Inferior parietal cortex (tissue), 1 donor: Measurements from ENCODE around the gene PRKCB.

ENCODE experiments used
- DNase-seq: peaks from one replicate; pipeline ENCODE4 v3.0.0-alpha.2; 2016; ENCODE audit errors: extremely low spot score

The PRKCB gene

DNA sequence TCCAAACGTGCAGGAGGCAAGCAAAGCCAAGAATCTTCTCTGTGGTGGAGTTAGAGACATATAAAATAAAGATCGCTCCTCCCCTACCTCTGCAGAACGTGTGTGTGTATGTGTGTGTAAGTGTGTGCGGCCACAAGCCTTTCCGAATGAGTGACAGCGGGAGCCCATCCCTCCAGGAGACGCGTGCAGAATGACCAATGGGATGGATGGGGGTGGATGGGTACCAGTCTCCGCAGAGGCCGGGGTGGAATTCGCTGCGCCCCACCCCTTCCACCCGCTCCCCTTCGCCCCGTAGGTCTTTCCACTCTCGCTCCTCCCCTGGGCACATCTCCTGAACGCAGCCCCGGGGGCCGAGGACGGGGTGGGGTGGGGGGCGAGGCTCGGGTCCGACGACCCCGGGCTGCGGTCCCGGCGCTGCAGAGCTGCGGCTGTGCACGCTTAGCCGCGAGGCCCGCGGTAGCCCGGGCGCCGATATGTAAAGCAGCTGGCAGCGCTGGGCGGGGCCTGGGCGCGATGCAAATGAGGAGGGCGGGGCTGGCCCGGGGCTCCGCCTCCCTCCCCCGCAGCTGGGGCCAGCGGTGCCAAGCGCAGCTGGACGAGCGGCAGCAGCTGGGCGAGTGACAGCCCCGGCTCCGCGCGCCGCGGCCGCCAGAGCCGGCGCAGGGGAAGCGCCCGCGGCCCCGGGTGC, at the start of gene PRKCB:
Gene PRKCB (plus strand): TSS at position 594 of the 688 bp plus-strand sequence.
- peak; percentile 84 for DNase-seq

GRCh38 chr16:23786964-23787561, 48.7 kb upstream of the PRKCB start:
- DNase-seq = no peak

- DNase-seq = no peak
Measured at GRCh38 chr16:23788685-23789084, 47.1 kb upstream of the PRKCB start.

GRCh38 chr16:23795378-23795777, 40.4 kb upstream of the PRKCB start:
- no peak for DNase-seq

- DNase-seq = no peak
Measured at GRCh38 chr16:23796941-23797340, 38.8 kb upstream of the PRKCB start.

DNA sequence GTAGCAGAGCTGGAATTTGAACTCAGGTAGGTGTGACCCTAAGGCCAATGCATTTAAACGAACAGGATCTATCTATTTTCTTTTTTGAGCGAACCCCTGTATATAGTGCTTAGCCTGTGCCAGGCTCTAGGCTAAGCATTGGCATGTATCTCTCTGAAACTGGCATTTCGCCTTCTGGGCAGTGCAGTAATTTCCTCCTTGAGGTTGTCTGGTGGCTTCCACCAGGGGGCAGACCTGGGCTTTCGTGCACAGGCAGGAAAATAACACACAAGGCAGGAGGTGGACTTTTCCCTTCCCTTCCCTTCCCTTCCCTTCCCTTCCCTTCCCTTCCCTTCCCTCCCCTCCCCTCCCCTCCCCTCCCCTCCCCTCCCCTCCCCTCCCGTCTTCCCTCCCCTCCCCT, 34.4 kb upstream of the PRKCB start:
- peak; percentile 76 for DNase-seq

GRCh38 chr16:23802776-23803175, 33.0 kb upstream of the PRKCB start:
- DNase-seq = no peak

GRCh38 chr16:23803591-23804123, 32.1 kb upstream of the PRKCB start:
- DNase-seq = peak; percentile 70

GRCh38 chr16:23807028-23807427, 28.8 kb upstream of the PRKCB start:
- no peak for DNase-seq

DNA sequence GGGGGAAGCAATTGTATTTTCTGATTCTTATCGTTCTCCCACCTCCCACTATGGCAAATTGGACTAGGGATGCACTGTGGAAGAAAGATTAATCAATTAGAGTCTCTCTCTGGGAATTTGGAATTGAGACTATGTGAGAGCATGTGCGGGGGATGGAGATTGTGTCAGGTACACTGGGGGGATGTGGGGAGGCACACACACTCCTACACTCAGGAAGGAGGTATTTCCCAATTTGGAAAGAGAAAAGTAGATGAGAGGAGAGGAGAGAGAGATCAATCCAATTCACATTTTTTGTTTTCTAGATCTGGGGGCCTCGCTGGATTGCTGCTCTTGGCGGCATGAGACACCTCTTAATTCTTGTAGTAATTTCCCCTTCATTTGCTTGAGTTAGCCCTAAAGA, 14.3 kb upstream of the PRKCB start:
- no peak for DNase-seq

DNA sequence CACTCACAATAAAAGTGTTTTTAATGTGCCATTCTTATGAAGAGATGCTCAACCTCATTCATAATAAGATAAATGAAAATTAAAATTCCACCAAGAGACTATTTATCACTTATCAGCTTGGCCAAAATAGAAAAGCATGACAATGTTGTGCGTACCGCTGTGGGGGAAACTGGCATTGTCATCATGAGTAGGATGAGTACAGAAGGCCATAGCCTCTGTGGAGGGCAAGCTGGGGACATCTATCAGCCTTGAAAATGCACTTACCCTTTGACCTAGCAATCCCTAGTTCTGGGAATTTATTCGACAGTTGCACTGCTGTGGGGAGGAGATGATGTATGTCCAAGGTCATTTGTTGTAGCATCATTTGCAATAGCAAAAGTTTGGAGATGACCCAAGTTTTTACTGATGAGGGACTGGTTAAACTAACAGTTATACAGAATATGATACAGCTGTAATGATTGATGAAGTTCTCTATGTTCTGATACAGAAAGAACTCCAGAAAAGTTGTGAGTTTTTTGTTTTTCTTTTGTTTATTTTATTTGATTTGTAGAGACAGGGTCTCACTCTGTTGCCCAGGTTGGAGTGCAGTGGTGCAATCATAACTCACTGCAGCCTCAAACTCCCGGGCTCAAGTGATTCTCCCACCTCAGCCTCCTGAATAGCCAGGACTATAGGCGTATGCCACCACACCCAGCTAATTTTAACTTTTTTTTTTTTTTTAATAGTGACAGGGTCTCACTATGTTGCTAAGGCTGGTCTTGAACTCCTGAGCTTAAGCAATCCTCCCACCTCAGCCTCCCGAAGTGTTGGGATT, 13.7 kb upstream of the PRKCB start:
- no peak for DNase-seq

GRCh38 chr16:23823475-23824384, 12.1 kb upstream of the PRKCB start:
- DNase-seq = no peak

DNA sequence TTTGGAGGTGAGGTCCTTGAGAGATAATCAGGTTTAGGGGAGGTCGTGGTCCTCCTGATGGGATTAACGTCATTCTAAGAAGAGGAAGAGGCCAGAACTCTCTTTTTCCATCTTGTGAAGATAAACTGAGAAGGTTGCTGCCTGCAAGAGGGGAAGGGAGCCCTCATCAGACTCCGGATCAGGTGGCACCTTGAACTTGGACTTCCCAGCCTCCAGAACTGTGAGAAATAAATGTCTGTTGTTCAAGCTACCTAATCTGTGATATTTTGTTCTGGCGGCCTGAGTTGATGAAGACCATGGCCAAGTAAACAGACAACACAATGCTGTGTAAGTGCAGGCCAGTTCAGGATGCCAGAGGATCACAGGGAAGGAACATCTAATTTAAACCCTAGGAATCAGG, 10.9 kb upstream of the PRKCB start:
- no peak for DNase-seq

DNA sequence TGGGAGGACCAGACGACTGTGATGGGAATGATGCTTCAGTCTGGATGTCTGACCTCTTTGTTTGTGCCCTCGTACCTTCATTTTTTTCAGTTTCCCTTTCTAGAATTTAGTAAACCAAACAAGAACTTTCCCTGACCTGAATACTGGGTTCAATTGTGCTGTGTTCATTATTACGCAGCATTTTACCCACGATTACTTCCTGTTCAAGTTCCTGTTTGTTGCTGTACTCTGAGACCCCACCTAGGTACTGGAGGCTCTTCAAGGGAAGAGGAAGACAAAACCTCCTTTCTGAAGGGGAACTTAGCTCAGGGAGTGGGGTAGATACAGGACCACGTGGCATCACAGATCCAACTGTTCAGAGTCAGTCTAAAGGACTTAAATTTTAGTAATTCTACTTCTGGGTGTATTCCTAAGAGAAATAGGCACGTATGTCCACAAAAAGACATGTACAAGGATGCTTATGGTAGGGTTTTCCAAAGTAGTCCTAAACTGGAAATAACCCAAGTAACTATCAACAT, 9.2 kb upstream of the PRKCB start:
- no peak for DNase-seq

DNA sequence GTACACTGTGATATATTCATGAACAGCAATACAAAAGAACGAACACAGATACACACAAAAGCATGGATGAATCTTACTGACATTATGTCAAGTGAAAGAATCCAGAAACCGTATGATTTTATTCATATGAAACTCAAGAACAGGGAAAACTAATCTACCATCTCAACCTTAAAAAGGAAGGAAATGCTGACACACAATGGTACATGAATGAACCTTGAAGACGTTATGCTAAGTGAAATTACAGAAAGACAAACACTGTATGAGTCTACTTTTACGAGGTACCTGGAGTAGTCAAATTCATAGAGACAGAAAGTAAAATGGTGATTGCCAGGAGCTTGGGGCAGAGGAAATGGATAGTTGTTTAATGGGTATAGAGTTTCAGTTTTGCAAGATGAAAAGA, 8.7 kb upstream of the PRKCB start:
- no peak for DNase-seq

DNA sequence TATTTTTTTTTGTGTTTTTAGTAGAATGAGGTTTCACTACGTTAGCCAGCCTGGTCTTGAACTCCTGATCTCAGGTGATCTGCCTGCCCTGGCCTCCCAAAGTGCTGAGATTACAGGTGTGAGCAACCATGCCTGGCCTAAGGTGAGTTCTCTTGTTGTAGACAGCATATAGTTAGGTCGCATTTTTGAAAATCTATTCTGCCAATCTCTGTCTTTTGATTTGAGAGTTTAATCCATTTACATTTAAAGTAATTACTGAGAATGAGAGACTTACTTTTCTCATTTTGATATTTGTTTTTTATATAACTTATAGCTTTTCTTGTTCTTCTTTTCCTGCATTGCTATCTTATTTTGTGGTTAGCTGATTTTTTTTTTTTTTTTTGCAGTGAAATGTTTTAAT, 6.3 kb upstream of the PRKCB start:
- no peak for DNase-seq

DNA sequence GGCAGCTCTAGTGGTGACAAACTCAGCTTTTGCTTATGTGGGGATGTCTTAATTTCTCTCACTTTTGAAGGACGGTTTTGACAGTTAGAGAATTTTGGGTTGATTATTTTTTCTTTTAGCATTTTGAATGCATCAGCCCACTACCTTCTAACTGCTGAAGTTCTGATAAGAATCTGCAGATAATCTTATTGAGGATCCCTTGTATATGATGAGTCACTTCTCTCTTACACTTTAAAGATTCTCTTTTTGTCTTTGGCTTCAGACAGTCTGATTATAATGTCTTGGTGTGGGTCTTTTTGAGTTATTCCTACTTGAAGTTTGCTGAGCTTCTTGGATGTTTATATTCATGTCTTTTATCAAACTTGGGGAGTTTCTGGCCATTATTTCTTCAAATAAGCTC, 5.5 kb upstream of the PRKCB start:
- no peak for DNase-seq

DNA sequence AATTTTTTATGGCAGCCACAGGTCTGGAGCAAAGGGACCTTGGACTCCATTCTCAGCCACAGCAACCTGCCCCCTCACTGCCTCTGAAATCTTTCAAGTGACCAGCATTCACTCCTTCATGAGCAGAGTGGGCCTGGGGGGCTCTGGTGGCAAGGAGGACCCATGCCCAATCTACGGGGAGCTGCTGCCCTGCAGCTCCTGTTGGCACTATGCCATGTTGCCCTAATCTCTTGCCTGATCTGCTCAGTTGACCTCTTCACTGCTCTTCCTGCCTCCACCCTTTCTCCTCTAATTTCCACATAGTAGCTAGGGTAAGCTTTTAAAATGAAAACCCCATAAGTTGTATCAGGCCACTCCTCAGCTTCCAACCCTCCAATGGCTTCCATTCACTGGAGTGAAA, 2.9 kb upstream of the PRKCB start:
- DNase-seq = no peak

DNA sequence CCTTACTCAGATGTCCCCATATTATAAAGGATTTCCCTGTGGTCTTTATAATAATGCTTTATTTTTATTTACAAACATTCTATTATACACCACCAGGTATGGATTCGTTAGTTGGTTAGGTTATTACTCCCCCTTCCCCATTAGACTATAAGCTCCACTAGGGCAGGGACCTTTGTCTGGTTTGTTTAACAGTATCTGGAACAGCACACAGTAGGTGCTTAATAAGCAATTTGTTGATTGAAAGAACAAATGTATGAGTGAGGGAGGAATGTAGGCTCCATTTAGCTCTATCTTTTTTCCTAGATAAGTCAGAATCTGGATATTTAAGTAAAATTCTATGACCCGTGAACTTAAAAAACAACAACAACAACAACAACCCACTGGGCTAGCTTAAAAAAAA, 2.3 kb upstream of the PRKCB start:
- no peak for DNase-seq

GRCh38 chr16:23833960-23834685, 1.7 kb upstream of the PRKCB start:
- no peak for DNase-seq

DNA sequence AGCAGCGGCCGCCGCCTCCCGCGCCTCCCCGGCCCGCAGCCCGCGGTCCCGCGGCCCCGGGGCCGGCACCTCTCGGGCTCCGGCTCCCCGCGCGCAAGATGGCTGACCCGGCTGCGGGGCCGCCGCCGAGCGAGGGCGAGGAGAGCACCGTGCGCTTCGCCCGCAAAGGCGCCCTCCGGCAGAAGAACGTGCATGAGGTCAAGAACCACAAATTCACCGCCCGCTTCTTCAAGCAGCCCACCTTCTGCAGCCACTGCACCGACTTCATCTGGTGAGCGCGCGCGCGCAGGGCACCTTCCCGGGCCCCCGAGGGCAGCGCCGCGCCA, 258 bp downstream of the PRKCB start:
- no peak for DNase-seq
